HCT116 (cell line): Measurements from ENCODE around the gene OPCML. TPM values are rescaled to one million over a fixed set of nuclear protein-coding genes. Genes with fewer than 3 reads are reported as not detected.

ENCODE experiments used
- ATAC-seq: fragments of 200-7000 bp; cut with Tn5 transposase; 2 replicates; pipeline ENCODE4 v1.9.1; 2020; ENCODE audit warnings: mild to moderate bottlenecking, moderate library complexity
- BruUV-seq: library from RNA; stranded (reverse); fragments of 400-500 nt; replicated peaks from 2 replicates; lab custom pipeline; 2021; lab: Mats Ljungman, UMichigan
- CTCF ChIA-PET: fragments of 300-600 bp; sonication (Branson Sonifier 250); formaldehyde crosslinking; loops from one replicate; lab custom pipeline; 2021; ENCODE audit warnings: antibody characterized with exemption; lab: Charles Lee
- POLR2A ChIA-PET: fragments of 300-600, 350-600 bp; sonication (Branson Sonifier 250); formaldehyde crosslinking; loops from one replicate; lab custom pipeline; 2021; ENCODE audit warnings: antibody characterized with exemption; lab: Charles Lee
- RAD21 ChIA-PET, 2 experiments: fragments of 300-600 bp; sonication (Branson Sonifier 250); formaldehyde crosslinking; loops; one replicate each; lab custom pipeline; 2023; ENCODE audit warnings: low total read pairs in 2 of 2; ENCODE audit not compliant: uncharacterized antibody in 2 of 2, unreplicated experiment in 2 of 2, low non-redundant PET in 1 of 2; lab: Charles Lee
- DNase-seq: peaks from one replicate; pipeline ENCODE4 v3.0.0-alpha.2; 2010; ENCODE audit warnings: low read depth, low spot score
- H2AFZ ChIP-seq: fragments of 200-600 bp; shearing (Covaris generic), sonication (generic); 2 replicates; pipeline ENCODE4 v1.6.1; 2017; ENCODE audit warnings: low read depth, mixed run types, mixed read lengths, antibody characterized with exemption, low read length; ENCODE audit not compliant: poor library complexity, severe bottlenecking
- H3K27ac ChIP-seq: 2 replicates; pipeline ENCODE4 v1.5.1; 2012; ENCODE audit warnings: low read depth, low read length
- H3K27me3 ChIP-seq: fragments of 200-600 bp; sonication (generic); 2 replicates; pipeline ENCODE4 v1.6.1; 2016; ENCODE audit warnings: mixed run types, low read length, mixed read lengths; ENCODE audit not compliant: insufficient read depth
- H3K36me3 ChIP-seq, 2 experiments: fragments of 200-500 bp in 1 of 2; fragments of 200-600 bp in 1 of 2; sonication (Bioruptor generic) in 1 of 2; sonication (generic) in 1 of 2; 2 replicates each; pipeline versions ENCODE4 v1.5.1 to v1.6.1; 2014 to 2016; ENCODE audit warnings: low read length in 2 of 2, inconsistent platforms in 1 of 2, mixed read lengths in 1 of 2, mixed run types in 1 of 2; ENCODE audit not compliant: insufficient read depth in 2 of 2, control insufficient read depth in 1 of 2
- H3K4me1 ChIP-seq, 2 experiments: fragments of 200-600 bp in 1 of 2; sonication (generic) in 1 of 2; 2 replicates each; pipeline versions ENCODE4 v1.5.1 to v1.6.1; 2012 to 2017; ENCODE audit warnings: low read length in 2 of 2, inconsistent platforms in 1 of 2, mild to moderate bottlenecking in 1 of 2, mixed read lengths in 1 of 2, mixed run types in 1 of 2, moderate library complexity in 1 of 2; ENCODE audit not compliant: insufficient read depth in 2 of 2, control insufficient read depth in 1 of 2
- H3K4me2 ChIP-seq: fragments of 200-600 bp; sonication (generic); 2 replicates; pipeline ENCODE4 v1.6.1; 2017; ENCODE audit warnings: mixed run types, low read length, mixed read lengths
- H3K4me3 ChIP-seq, 2 experiments: fragments of 200-600 bp in 1 of 2; sonication (generic) in 1 of 2; replicated peaks in 1 of 2; 2 replicates each; pipeline ENCODE4 v1.5.1; 2011 to 2016; ENCODE audit warnings: low read length in 2 of 2, control low read depth in 1 of 2, low read depth in 1 of 2, mild to moderate bottlenecking in 1 of 2, mixed read lengths in 1 of 2, mixed run types in 1 of 2
- H3K79me2 ChIP-seq: fragments of 200-600 bp; sonication (generic); 2 replicates; pipeline ENCODE4 v1.6.1; 2017; ENCODE audit warnings: mild to moderate bottlenecking, mixed run types, low read length, moderate library complexity, mixed read lengths; ENCODE audit not compliant: insufficient read depth
- H3K9ac ChIP-seq: fragments of 200-600 bp; sonication (generic); 2 replicates; pipeline ENCODE4 v1.6.1; 2016; ENCODE audit warnings: low read length, mixed read lengths
- H3K9me2 ChIP-seq: fragments of 200-600 bp; sonication (generic), shearing (Covaris generic); 2 replicates; pipeline ENCODE4 v1.6.1; 2017; ENCODE audit warnings: mixed run types, mild to moderate bottlenecking, moderate library complexity; ENCODE audit not compliant: insufficient read depth
- H3K9me3 ChIP-seq, 2 experiments: fragments of 200-500 bp in 1 of 2; fragments of 200-600 bp in 1 of 2; sonication (Bioruptor generic) in 1 of 2; sonication (generic) in 1 of 2; 2 replicates each; pipeline ENCODE4 v1.6.1; 2014 to 2017; ENCODE audit warnings: low read length in 2 of 2, mixed read lengths in 2 of 2, inconsistent platforms in 1 of 2, low read depth in 1 of 2, mild to moderate bottlenecking in 1 of 2, mixed run types in 1 of 2, moderate library complexity in 1 of 2; ENCODE audit not compliant: control insufficient read depth in 1 of 2, insufficient read depth in 1 of 2
- H4K20me1 ChIP-seq: fragments of 200-600 bp; sonication (generic), shearing (Covaris generic); 2 replicates; pipeline ENCODE4 v1.6.1; 2017; ENCODE audit warnings: mixed run types, mild to moderate bottlenecking, moderate library complexity; ENCODE audit not compliant: insufficient read depth
- ATF3 ChIP-seq: IDR thresholded peaks from 2 replicates; pipeline ENCODE4 v1.6.1; 2012
- CBX3 ChIP-seq: IDR thresholded peaks from 2 replicates; pipeline ENCODE4 v1.6.1; 2012; ENCODE audit warnings: low read depth
- CEBPB ChIP-seq: IDR thresholded peaks from 2 replicates; pipeline ENCODE4 v1.6.1; 2012; ENCODE audit warnings: low read depth
- CTCF ChIP-seq, 3 experiments: fragments of 200-600 bp in 1 of 3; sonication (generic) in 1 of 3; IDR thresholded peaks in 2 of 3; conservative IDR thresholded peaks in 1 of 3; 2 replicates each; pipeline ENCODE4 v1.5.1; 2012 to 2017; ENCODE audit warnings: low read depth in 2 of 3, low read length in 2 of 3, antibody characterized with exemption in 1 of 3, borderline replicate concordance in 1 of 3, control low read depth in 1 of 3, mild to moderate bottlenecking in 1 of 3, mixed read lengths in 1 of 3, mixed run types in 1 of 3, moderate library complexity in 1 of 3; ENCODE audit not compliant: insufficient read depth in 1 of 3
- EGR1 ChIP-seq: IDR thresholded peaks from 2 replicates; pipeline ENCODE4 v1.6.1; 2012; ENCODE audit warnings: low read depth
- ELF1 ChIP-seq: IDR thresholded peaks from 2 replicates; pipeline ENCODE4 v1.6.1; 2012; ENCODE audit warnings: low read depth, borderline replicate concordance
- FOSL1 ChIP-seq: IDR thresholded peaks from 2 replicates; pipeline ENCODE4 v1.6.1; 2012; ENCODE audit warnings: low read depth
- JUND ChIP-seq: IDR thresholded peaks from 2 replicates; pipeline ENCODE4 v1.6.1; 2012
- MAX ChIP-seq: IDR thresholded peaks from 2 replicates; pipeline ENCODE4 v1.6.1; 2012
- POLR2A ChIP-seq: IDR thresholded peaks from 2 replicates; pipeline ENCODE4 v1.7.0; 2011; ENCODE audit warnings: borderline replicate concordance; ENCODE audit not compliant: insufficient read depth, insufficient read length; ENCODE audit errors: extremely low read depth
- SIN3A ChIP-seq: IDR thresholded peaks from 2 replicates; pipeline ENCODE4 v1.6.1; 2012; ENCODE audit warnings: low read depth
- TCF7L2 ChIP-seq: IDR thresholded peaks from 2 replicates; pipeline ENCODE4 v1.7.0; 2011; ENCODE audit warnings: borderline replicate concordance, inconsistent platforms; ENCODE audit not compliant: insufficient read depth, insufficient read length; ENCODE audit errors: extremely low read depth
- YY1 ChIP-seq: IDR thresholded peaks from 2 replicates; pipeline ENCODE4 v1.6.1; 2011; ENCODE audit warnings: low read length, low read depth, moderate library complexity, mild to moderate bottlenecking; ENCODE audit not compliant: insufficient replicate concordance; ENCODE audit errors: extremely low read depth
- ZFX ChIP-seq: fragments of 450-650 bp; IDR thresholded peaks from 2 replicates; pipeline ENCODE4 v1.6.1; 2017
- intact Hi-C: fragments of 100-400 bp; cut with micrococcal nuclease; formaldehyde crosslinking; loops from 2 replicates; pipeline ENCODE4 v1.10.0; 2022
- total RNA-seq: library from RNA; stranded (reverse); gene quantifications from one replicate; pipeline ENCODE4 v1.2.1, GENCODE V29; 2021; ENCODE audit not compliant: unreplicated experiment

The OPCML gene
- total RNA-seq, 1 experiment from 2014 or later: not detected

GRCh38 chr11:132719684-132720083 is 812.6 kb downstream of the OPCML start:
- H3K27ac ChIP-seq: no peak overlapping the region
- no peaks in the 10 kb centered on the region for H3K27me3 ChIP-seq
- ATAC-seq (no peak), DNase-seq (no peak)
- H3K9me2 ChIP-seq: no peaks in the 10 kb centered on the region
- no TSS peak for BruUV-seq
- no peak overlapping the region for H2AFZ ChIP-seq
- H3K4me3 ChIP-seq: no peak overlapping the region
- no peak overlapping the region for H3K4me2 ChIP-seq
- H3K79me2 ChIP-seq: no peaks in the 10 kb centered on the region
- H3K4me1 ChIP-seq: no peaks in the 10 kb centered on the region
- RAD21 ChIA-PET: no interaction called here
- CTCF ChIA-PET: no interaction called here
- POLR2A ChIA-PET: no interaction called here
- intact Hi-C loops: no loop called here
- peaks cover 4 to 31% of the 10 kb centered on the region in 2 experiments; a peak in 2 of 4 replicates for H3K9me3 ChIP-seq
- H4K20me1 ChIP-seq: no peaks in the 10 kb centered on the region
- no peak overlapping the region for H3K9ac ChIP-seq
- no peaks in the 10 kb centered on the region for H3K36me3 ChIP-seq
- TF ChIP-seq CEBPB: no peak
- no peak for TF ChIP-seq EGR1
- TF ChIP-seq TCF7L2: no peak
- TF ChIP-seq JUND: no peak
- TF ChIP-seq ZFX: no peak
- TF ChIP-seq MAX: no peak
- no peak for TF ChIP-seq SIN3A
- TF ChIP-seq FOSL1: no peak
- no peak for TF ChIP-seq YY1
- TF ChIP-seq ATF3: no peak
- no peak for TF ChIP-seq POLR2A
- no peak for TF ChIP-seq CBX3
- no peak for TF ChIP-seq ELF1
- no peak for TF ChIP-seq CTCF (IDR thresholded peaks at IDR 0.05 in 2 of 3, conservative IDR thresholded peaks at IDR 0.05 in 1 of 3; ENCODE audit: borderline replicate concordance in 1 of 3, insufficient read depth in 1 of 3, low read depth in 2 of 3, low read length in 2 of 3)
